ENCODE data around the gene SPRED3.
"Not testable (repeated sequence)": the region's sequence is repeated elsewhere in the genome, so short reads cannot be mapped to it uniquely, and the experiment has no call there.

The SPRED3 gene, protein sequence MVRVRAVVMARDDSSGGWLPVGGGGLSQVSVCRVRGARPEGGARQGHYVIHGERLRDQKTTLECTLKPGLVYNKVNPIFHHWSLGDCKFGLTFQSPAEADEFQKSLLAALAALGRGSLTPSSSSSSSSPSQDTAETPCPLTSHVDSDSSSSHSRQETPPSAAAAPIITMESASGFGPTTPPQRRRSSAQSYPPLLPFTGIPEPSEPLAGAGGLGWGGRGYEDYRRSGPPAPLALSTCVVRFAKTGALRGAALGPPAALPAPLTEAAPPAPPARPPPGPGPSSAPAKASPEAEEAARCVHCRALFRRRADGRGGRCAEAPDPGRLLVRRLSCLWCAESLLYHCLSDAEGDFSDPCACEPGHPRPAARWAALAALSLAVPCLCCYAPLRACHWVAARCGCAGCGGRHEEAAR

GRCh38 chr19:38388349-38389100, at the start of gene SPRED3:
Gene SPRED3, plus strand, starts transcription at chr19:38388697. Its CDS starts 1,606 bp downstream, at chr19:38390303.
- TF ChIP-seq CTCF (IDR thresholded peaks at IDR 0.05; ENCODE audit: low read depth, low read length): no peak
- H3K4me3 ChIP-seq (ENCODE audit: low read depth, low read length): peak within 1 kb of the TSS; percentile 94

- not testable (repeated sequence) for H3K4me3 ChIP-seq (ENCODE audit: low read depth, low read length)
Measured at GRCh38 chr19:38339011-38339410, 49.5 kb upstream of the SPRED3 start.

DNA sequence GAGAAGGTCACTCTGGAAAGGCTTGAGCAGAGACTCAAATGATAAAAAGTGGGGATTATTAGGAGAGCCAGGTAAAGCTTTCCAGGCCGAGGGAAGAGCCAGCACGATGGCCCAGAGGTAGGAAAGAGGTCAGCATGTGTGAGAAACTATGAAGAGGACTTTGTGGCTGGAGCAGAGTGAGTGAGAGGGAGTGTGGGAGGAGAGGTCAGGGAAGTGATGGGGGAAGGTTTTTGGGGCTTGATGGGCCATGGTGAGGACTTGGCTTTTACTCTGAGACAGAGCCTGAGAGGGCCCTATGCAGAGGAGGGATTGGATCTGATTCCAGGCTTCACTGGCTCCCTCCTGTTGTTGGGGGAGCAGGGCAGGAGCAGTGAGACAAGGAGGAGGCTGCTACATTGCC, 47.6 kb upstream of the SPRED3 start:
- no peak for TF ChIP-seq CTCF (IDR thresholded peaks at IDR 0.05; ENCODE audit: low read depth, low read length)

DNA sequence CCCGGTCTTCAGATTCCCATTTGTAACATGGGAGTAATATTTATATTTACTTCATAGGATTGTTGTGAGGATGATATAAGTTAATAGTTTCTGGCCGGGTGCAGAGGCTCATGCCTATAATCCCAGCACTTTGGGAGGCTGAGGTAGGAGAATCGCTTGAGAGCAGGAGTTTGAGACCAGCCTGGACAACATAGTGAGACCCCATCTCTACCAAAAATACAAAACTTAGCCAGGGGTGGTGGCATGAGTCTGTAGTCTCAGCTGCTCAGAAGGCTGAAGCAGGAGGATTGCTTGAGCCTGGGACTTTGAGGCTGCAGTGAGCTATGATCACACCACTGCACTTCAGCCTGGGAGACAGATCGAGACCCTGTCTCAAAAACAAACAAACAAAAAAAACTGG, 41.7 kb upstream of the SPRED3 start:
- TF ChIP-seq CTCF (IDR thresholded peaks at IDR 0.05; ENCODE audit: low read depth, low read length): no peak
- no peak overlapping the region for H3K4me3 ChIP-seq (ENCODE audit: low read depth, low read length)

More for the DNA sequence above, 47.6 kb upstream of the SPRED3 start:
- H3K4me3 ChIP-seq (ENCODE audit: low read depth, low read length): no peak overlapping the region

- H3K4me3 ChIP-seq (ENCODE audit: low read depth, low read length): no peak overlapping the region
- no peak for TF ChIP-seq CTCF (IDR thresholded peaks at IDR 0.05; ENCODE audit: low read depth, low read length)
Measured at GRCh38 chr19:38350883-38351282, 37.6 kb upstream of the SPRED3 start.

DNA sequence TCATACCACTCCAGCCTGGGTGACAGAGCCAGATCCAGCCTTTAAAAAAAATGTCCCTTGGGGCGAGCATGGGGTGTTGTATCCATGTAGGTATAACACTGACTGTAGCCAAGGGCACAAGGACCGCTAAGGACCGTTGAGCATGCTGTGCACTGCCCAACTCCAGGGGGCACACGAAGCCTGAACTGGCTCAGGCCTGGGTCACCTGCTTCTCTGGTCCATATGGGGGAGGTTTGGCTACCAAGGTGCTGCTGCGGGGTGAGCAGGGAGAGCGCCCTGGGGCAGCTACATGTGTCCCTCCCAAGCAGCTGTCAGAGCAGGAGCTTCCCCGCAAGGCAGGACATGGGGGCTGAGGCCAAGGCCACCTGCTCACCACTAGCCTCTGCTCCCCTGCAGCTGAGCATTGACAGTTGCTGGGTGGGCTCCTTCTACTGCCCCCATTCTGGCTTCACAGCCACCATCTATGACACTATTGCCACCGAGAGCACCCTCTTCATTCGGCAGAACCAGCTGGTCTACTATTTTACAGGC, 36.6 kb upstream of the SPRED3 start:
- no peak overlapping the region for H3K4me3 ChIP-seq (ENCODE audit: low read depth, low read length)
- TF ChIP-seq CTCF (IDR thresholded peaks at IDR 0.05; ENCODE audit: low read depth, low read length): no peak

DNA sequence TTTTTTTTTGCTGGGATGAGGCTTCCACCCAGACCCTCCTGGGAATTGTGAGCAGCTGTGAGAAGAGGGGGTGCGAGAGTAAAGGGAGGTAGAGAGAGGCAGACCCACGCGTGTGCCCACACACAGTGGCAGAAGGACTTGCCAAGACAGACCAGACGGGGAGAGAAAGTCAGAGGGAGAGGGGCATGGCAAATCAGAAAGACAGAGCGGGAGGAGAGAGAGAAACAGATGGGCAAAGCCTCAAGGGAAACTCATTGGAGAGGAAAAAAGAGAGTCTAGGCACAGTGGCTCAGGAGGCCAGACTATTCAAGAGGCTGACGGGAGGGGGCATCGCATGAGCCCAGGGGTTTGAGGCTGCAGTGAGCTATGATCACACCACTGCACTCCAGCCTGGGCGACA, 35.9 kb upstream of the SPRED3 start:
- no peak for TF ChIP-seq CTCF (IDR thresholded peaks at IDR 0.05; ENCODE audit: low read depth, low read length)
- no peak overlapping the region for H3K4me3 ChIP-seq (ENCODE audit: low read depth, low read length)

Measured in WI38 (cell line).